Measurements from ENCODE around the gene KRTAP10-4.

DNA sequence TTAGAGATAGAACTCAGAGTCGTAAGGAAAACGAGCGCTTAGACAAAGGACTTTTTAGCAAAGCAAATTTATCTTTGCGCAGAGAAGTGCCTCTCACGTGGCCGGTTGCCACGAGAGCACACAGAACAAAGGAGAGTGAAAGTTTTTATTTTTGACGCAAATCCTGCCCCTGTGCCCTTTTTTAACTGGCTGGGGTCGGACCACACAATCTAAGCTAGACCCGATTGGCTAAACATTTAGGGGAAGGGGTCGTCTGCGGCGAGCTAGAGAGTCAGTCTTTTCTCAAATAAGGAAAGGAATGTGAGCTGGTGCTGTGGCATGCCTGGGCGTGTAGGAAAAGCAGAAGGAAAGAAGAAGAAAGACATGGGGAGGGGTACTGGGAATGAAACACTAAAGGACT lies 24.6 kb upstream of the KRTAP10-4 start:
- TF ChIP-seq, protein P1, sequence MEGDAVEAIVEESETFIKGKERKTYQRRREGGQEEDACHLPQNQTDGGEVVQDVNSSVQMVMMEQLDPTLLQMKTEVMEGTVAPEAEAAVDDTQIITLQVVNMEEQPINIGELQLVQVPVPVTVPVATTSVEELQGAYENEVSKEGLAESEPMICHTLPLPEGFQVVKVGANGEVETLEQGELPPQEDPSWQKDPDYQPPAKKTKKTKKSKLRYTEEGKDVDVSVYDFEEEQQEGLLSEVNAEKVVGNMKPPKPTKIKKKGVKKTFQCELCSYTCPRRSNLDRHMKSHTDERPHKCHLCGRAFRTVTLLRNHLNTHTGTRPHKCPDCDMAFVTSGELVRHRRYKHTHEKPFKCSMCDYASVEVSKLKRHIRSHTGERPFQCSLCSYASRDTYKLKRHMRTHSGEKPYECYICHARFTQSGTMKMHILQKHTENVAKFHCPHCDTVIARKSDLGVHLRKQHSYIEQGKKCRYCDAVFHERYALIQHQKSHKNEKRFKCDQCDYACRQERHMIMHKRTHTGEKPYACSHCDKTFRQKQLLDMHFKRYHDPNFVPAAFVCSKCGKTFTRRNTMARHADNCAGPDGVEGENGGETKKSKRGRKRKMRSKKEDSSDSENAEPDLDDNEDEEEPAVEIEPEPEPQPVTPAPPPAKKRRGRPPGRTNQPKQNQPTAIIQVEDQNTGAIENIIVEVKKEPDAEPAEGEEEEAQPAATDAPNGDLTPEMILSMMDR (IDR thresholded peaks at IDR 0.05) = no peak
- no peak for TF ChIP-seq POLR2A (IDR thresholded peaks at IDR 0.05)
